SK-N-SH treated with all-trans-retinoic acid at 6 μM for 48 hours (cell line): Measurements from ENCODE around the gene TUB.

Experiments
- ATAC-seq: fragments of 200-7000 bp; cut with Tn5 transposase; 3 replicates; pipeline ENCODE4 v1.9.1; 2020; ENCODE audit warnings: mild to moderate bottlenecking, moderate library complexity
- ARNTL ChIP-seq: fragments of 450-650 bp; formaldehyde crosslinking; IDR thresholded peaks from 2 replicates; pipeline ENCODE4 v1.5.0; 2020; ENCODE audit warnings: low read depth, mild to moderate bottlenecking, moderate library complexity, borderline replicate concordance
- BACH2 ChIP-seq: fragments of 250-450 bp; sonication (Bioruptor Pico); IDR thresholded peaks from 2 replicates; pipeline ENCODE4 v1.9.0; 2021; ENCODE audit warnings: mild to moderate bottlenecking, borderline replicate concordance
- CREB5 ChIP-seq: fragments of 250-450 bp; sonication (Bioruptor Pico); IDR thresholded peaks from 2 replicates; pipeline ENCODE4 v1.5.1; 2020; ENCODE audit warnings: low read depth, mild to moderate bottlenecking, moderate library complexity
- CSDC2 ChIP-seq: fragments of 250-450 bp; sonication (Bioruptor Pico); IDR thresholded peaks from 2 replicates; pipeline ENCODE4 v1.5.0; 2020; ENCODE audit warnings: mild to moderate bottlenecking, moderate library complexity
- CSRNP3 ChIP-seq: fragments of 250-450 bp; sonication (Bioruptor Pico); IDR thresholded peaks from 2 replicates; pipeline ENCODE4 v1.5.1; 2021; ENCODE audit warnings: mild to moderate bottlenecking, moderate library complexity
- ESRRG ChIP-seq: fragments of 250-450 bp; sonication (Bioruptor Pico); IDR thresholded peaks from 2 replicates; pipeline ENCODE4 v1.6.1; 2021; ENCODE audit warnings: mild to moderate bottlenecking
- GLIS3 ChIP-seq: fragments of 250-450 bp; sonication (Bioruptor Pico); IDR thresholded peaks from 2 replicates; pipeline ENCODE4 v1.5.0; 2020; ENCODE audit warnings: mild to moderate bottlenecking, moderate library complexity
- ISL1 ChIP-seq: fragments of 250-450 bp; sonication (Bioruptor Pico); IDR thresholded peaks from 2 replicates; pipeline ENCODE4 v2.1.2; 2022; ENCODE audit warnings: mild to moderate bottlenecking, moderate library complexity
- RARB ChIP-seq: fragments of 250-450 bp; sonication (Bioruptor Pico); IDR thresholded peaks from 2 replicates; pipeline ENCODE4 v1.8.0; 2021; ENCODE audit warnings: mild to moderate bottlenecking, moderate library complexity
- SNAI2 ChIP-seq: fragments of 250-450 bp; sonication (Bioruptor Pico); IDR thresholded peaks from 2 replicates; pipeline ENCODE4 v1.5.0; 2020; ENCODE audit warnings: mild to moderate bottlenecking, moderate library complexity
- TCF4 ChIP-seq: fragments of 250-450 bp; sonication (Bioruptor Pico); IDR thresholded peaks from 2 replicates; pipeline ENCODE4 v1.8.0; 2021; ENCODE audit warnings: mild to moderate bottlenecking, moderate library complexity, borderline replicate concordance
- TOX ChIP-seq: fragments of 250-450 bp; sonication (Bioruptor Pico); IDR thresholded peaks from 2 replicates; pipeline ENCODE4 v1.8.0; 2021; ENCODE audit warnings: mild to moderate bottlenecking, moderate library complexity, borderline replicate concordance
- ZC3H10 ChIP-seq: fragments of 250-450 bp; sonication (Bioruptor Pico); IDR thresholded peaks from 2 replicates; pipeline ENCODE4 v1.5.1; 2021; ENCODE audit warnings: mild to moderate bottlenecking, moderate library complexity
- ZFP3 ChIP-seq: fragments of 250-450 bp; sonication (Bioruptor Pico); IDR thresholded peaks from 2 replicates; pipeline ENCODE4 v1.5.0; 2020; ENCODE audit warnings: mild to moderate bottlenecking, moderate library complexity
- ZFP30 ChIP-seq: fragments of 450-650 bp; formaldehyde crosslinking; IDR thresholded peaks from 2 replicates; pipeline ENCODE4 v1.5.0; 2022; ENCODE audit warnings: mild to moderate bottlenecking, moderate library complexity
- ZNF565 ChIP-seq: fragments of 450-650 bp; formaldehyde crosslinking; conservative IDR thresholded peaks from 2 replicates; pipeline ENCODE4 v1.5.0; 2020; ENCODE audit warnings: low read depth, mild to moderate bottlenecking, moderate library complexity
- ZNF70 ChIP-seq: fragments of 450-650 bp; formaldehyde crosslinking; IDR thresholded peaks from 2 replicates; pipeline ENCODE4 v1.5.0; 2020; ENCODE audit warnings: mild to moderate bottlenecking, moderate library complexity
- ZNF8 ChIP-seq: fragments of 450-650 bp; formaldehyde crosslinking; IDR thresholded peaks from 2 replicates; pipeline ENCODE4 v1.5.0; 2020; ENCODE audit warnings: mild to moderate bottlenecking, moderate library complexity
- TF ChIP-seq, protein P1 (sequence below): fragments of 250-450 bp; sonication (Bioruptor Pico); IDR thresholded peaks from 2 replicates; pipeline ENCODE4 v1.5.0; 2020; ENCODE audit warnings: mild to moderate bottlenecking, moderate library complexity
- TF ChIP-seq, protein P2 (sequence below): fragments of 250-450 bp; sonication (Bioruptor Pico); IDR thresholded peaks from 2 replicates; pipeline ENCODE4 v1.8.0; 2020; ENCODE audit warnings: mild to moderate bottlenecking, moderate library complexity, borderline replicate concordance
- TF ChIP-seq, protein P3 (sequence below): fragments of 250-450 bp; sonication (Bioruptor Pico); IDR thresholded peaks from 2 replicates; pipeline ENCODE4 v1.8.0; 2021; ENCODE audit warnings: low read depth, mild to moderate bottlenecking, moderate library complexity, borderline replicate concordance

TUB gene

GRCh38 chr11:8086001-8086479, 5.0 kb downstream of the TUB start:
- TF ChIP-seq TCF4 = peak; percentile 75
- TF ChIP-seq TOX = no peak
- TF ChIP-seq ARNTL (CRISPR knock-in tag) = no peak
- TF ChIP-seq CSRNP3 (CRISPR knock-in tag) = 0 out of 2 replicates have a peak, but pooled peaks have one; percentile 40
- TF ChIP-seq BACH2 (CRISPR knock-in tag) = no peak
- no peak for TF ChIP-seq ZC3H10 (CRISPR knock-in tag)
- 0 out of 2 replicates have a peak, but pooled peaks have one; percentile 38 for TF ChIP-seq ZNF8 (CRISPR knock-in tag)
- TF ChIP-seq ZFP30 (CRISPR knock-in tag) = no peak
- no peak for TF ChIP-seq GLIS3 (CRISPR knock-in tag)
- TF ChIP-seq, protein P1, sequence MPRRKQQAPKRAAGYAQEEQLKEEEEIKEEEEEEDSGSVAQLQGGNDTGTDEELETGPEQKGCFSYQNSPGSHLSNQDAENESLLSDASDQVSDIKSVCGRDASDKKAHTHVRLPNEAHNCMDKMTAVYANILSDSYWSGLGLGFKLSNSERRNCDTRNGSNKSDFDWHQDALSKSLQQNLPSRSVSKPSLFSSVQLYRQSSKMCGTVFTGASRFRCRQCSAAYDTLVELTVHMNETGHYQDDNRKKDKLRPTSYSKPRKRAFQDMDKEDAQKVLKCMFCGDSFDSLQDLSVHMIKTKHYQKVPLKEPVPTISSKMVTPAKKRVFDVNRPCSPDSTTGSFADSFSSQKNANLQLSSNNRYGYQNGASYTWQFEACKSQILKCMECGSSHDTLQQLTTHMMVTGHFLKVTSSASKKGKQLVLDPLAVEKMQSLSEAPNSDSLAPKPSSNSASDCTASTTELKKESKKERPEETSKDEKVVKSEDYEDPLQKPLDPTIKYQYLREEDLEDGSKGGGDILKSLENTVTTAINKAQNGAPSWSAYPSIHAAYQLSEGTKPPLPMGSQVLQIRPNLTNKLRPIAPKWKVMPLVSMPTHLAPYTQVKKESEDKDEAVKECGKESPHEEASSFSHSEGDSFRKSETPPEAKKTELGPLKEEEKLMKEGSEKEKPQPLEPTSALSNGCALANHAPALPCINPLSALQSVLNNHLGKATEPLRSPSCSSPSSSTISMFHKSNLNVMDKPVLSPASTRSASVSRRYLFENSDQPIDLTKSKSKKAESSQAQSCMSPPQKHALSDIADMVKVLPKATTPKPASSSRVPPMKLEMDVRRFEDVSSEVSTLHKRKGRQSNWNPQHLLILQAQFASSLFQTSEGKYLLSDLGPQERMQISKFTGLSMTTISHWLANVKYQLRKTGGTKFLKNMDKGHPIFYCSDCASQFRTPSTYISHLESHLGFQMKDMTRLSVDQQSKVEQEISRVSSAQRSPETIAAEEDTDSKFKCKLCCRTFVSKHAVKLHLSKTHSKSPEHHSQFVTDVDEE = peak; percentile 96
- 0 out of 2 replicates have a peak, but pooled peaks have one; percentile 27 for TF ChIP-seq SNAI2 (CRISPR knock-in tag)
- peak; percentile 41; the same call in 1 of the 2 replicates for TF ChIP-seq ZNF70 (CRISPR knock-in tag)
- peak; percentile 83 for TF ChIP-seq ISL1 (CRISPR knock-in tag)
- peak; percentile 47 for ATAC-seq

GRCh38 chr11:8086571-8086970, 5.6 kb downstream of the TUB start:
- TF ChIP-seq ZNF565 = no peak
- no peak for TF ChIP-seq CSRNP3 (CRISPR knock-in tag)
- TF ChIP-seq ZNF70 (CRISPR knock-in tag) = no peak
- no peak for TF ChIP-seq GLIS3 (CRISPR knock-in tag)
- TF ChIP-seq SNAI2 (CRISPR knock-in tag) = no peak
- TF ChIP-seq ISL1 (CRISPR knock-in tag) = no peak
- TF ChIP-seq TOX = no peak
- no peak for TF ChIP-seq ZNF8 (CRISPR knock-in tag)
- TF ChIP-seq, all 23 proteins: peak for 0
- ATAC-seq = no peak

DNA sequence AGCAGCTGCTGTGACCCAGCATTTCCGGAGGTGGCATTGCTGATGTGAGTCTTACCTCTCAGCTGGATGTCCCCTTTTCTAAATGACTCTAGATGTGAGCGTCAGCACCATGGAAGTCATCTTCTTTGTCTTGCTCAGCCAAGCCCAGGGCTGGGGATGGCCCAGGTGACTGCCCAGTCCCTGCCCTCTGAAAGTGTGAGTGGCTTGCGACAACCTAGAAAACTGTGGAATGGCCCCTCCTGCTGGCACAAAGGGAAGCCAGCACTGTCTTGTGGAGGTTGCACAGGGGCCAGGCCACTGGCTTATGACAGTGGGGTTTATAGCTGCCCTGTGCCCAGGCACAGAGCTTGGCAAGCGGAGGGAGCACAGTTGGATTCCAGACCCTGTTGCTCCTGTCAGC, 6.2 kb downstream of the TUB start:
- ATAC-seq = peak; percentile 5; the same call in 1 of the 3 replicates

More for the DNA sequence above, 6.2 kb downstream of the TUB start:
- TF ChIP-seq, protein P2, sequence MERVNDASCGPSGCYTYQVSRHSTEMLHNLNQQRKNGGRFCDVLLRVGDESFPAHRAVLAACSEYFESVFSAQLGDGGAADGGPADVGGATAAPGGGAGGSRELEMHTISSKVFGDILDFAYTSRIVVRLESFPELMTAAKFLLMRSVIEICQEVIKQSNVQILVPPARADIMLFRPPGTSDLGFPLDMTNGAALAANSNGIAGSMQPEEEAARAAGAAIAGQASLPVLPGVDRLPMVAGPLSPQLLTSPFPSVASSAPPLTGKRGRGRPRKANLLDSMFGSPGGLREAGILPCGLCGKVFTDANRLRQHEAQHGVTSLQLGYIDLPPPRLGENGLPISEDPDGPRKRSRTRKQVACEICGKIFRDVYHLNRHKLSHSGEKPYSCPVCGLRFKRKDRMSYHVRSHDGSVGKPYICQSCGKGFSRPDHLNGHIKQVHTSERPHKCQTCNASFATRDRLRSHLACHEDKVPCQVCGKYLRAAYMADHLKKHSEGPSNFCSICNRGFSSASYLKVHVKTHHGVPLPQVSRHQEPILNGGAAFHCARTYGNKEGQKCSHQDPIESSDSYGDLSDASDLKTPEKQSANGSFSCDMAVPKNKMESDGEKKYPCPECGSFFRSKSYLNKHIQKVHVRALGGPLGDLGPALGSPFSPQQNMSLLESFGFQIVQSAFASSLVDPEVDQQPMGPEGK = no peak
- TF ChIP-seq SNAI2 (CRISPR knock-in tag) (no peak), ZNF8 (CRISPR knock-in tag) (no peak), TCF4 (no peak), CSRNP3 (CRISPR knock-in tag) (no peak), RARB (CRISPR knock-in tag) (no peak), TOX (no peak), ZFP3 (CRISPR knock-in tag) (no peak), ESRRG (CRISPR knock-in tag) (no peak), CSDC2 (no peak), ZNF70 (CRISPR knock-in tag) (no peak), ZNF565 (no peak), ZFP30 (CRISPR knock-in tag) (no peak), CREB5 (CRISPR knock-in tag) (no peak), ARNTL (CRISPR knock-in tag) (no peak)
- TF ChIP-seq, protein P3, sequence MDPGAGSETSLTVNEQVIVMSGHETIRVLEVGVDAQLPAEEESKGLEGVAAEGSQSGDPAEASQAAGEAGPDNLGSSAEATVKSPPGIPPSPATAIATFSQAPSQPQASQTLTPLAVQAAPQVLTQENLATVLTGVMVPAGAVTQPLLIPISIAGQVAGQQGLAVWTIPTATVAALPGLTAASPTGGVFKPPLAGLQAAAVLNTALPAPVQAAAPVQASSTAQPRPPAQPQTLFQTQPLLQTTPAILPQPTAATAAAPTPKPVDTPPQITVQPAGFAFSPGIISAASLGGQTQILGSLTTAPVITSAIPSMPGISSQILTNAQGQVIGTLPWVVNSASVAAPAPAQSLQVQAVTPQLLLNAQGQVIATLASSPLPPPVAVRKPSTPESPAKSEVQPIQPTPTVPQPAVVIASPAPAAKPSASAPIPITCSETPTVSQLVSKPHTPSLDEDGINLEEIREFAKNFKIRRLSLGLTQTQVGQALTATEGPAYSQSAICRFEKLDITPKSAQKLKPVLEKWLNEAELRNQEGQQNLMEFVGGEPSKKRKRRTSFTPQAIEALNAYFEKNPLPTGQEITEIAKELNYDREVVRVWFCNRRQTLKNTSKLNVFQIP (CRISPR knock-in tag) = no peak
